22Rv1 (cell line): ENCODE measurements around the gene ERO1B.

Experiments used
- H3K27ac ChIP-seq: fragments of 450-650 bp; 2 replicates; pipeline ENCODE4 v1.5.1; 2017
- ZFX ChIP-seq: fragments of 450-650 bp; IDR thresholded peaks from 2 replicates; pipeline ENCODE4 v1.6.1; 2017; ENCODE audit warnings: antibody characterized with exemption, borderline replicate concordance
- TF ChIP-seq, protein P1 (sequence below): fragments of 450-650 bp; IDR thresholded peaks from 2 replicates; pipeline ENCODE4 v1.5.1; 2017; ENCODE audit warnings: mild to moderate bottlenecking

The ERO1B gene

DNA sequence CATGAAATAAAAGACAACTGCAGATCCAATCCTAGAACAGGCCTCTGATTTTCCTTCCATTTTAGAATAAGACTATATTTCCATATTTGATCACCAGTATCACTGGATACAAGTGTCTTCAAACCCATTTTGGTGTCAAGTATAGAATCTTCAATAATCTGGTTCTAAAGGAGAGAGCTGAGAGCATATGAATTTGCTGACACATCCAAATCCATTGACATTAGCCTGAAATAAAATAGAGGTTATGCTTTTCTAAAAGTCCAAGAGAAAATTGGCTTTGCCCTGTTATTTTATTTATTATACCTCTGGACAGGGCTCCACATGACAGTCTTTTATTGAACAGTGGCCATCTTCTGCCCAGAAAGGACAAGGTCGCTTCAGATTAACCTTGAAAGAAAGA lies 28.6 kb downstream of the ERO1B start:
- TF ChIP-seq ZFX = no peak
- TF ChIP-seq, protein P1, sequence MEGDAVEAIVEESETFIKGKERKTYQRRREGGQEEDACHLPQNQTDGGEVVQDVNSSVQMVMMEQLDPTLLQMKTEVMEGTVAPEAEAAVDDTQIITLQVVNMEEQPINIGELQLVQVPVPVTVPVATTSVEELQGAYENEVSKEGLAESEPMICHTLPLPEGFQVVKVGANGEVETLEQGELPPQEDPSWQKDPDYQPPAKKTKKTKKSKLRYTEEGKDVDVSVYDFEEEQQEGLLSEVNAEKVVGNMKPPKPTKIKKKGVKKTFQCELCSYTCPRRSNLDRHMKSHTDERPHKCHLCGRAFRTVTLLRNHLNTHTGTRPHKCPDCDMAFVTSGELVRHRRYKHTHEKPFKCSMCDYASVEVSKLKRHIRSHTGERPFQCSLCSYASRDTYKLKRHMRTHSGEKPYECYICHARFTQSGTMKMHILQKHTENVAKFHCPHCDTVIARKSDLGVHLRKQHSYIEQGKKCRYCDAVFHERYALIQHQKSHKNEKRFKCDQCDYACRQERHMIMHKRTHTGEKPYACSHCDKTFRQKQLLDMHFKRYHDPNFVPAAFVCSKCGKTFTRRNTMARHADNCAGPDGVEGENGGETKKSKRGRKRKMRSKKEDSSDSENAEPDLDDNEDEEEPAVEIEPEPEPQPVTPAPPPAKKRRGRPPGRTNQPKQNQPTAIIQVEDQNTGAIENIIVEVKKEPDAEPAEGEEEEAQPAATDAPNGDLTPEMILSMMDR = no peak
- no peak overlapping the region for H3K27ac ChIP-seq

DNA sequence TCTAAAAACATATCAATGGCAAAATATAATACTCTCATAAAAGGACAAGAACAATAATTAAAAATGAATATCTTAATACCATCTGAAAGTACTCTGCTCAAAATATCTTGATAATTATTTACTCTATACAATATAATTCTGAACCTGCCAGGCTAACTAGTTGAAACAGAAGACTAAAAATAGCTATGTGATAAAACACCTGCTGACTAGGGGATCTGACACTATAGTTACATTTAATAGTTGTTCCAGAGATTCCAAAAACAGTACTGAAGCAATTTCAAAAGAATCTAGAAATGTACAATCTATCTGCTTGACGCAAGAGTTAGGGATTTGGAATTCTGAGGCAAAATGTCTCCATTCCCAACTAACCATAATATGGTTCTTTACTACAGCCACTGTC lies 30.2 kb downstream of the ERO1B start:
- no peak for TF ChIP-seq ZFX
- TF ChIP-seq, protein P1 = no peak
- no peak overlapping the region for H3K27ac ChIP-seq

DNA sequence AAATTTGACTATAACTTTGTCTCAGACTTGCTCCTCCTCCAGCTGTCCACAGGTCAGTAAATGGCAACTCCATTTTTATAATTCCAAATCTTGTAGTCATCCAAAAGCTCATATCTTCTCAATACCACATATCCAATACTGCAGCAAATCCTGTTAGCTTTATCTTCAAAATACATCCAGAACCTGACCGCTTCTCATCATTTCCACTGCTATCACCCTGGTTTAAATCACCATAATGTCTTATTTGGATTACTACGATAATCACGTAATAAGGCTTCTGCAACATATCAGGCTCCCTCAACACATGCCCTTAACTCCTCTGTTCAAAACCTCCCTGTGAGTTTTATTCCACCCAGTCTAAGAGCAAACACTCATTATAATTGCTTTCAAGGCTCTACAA lies 34.5 kb downstream of the ERO1B start:
- TF ChIP-seq, protein P1 = no peak
- TF ChIP-seq ZFX = no peak
- H3K27ac ChIP-seq = no peak overlapping the region

DNA sequence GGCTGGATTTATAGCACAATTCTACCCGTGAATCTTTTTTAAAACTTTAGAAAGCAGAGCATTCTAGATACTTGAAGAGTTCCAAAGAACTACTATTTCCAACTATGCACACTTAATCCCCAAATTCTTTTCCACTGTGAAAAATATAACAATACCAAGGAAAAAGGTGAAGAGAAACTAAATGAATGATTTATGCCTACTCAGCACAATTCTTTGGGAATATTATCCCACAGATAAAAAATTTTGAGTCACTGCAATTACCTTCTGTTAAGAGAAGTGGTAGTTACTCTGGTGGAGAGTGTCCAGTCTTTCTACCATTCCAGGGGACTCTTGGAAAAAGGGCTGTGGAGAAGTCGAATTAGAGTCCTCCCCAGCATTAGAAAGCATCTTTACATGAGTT lies 39.2 kb downstream of the ERO1B start:
- no peak for TF ChIP-seq ZFX
- TF ChIP-seq, protein P1 = no peak
- no peak overlapping the region for H3K27ac ChIP-seq

DNA sequence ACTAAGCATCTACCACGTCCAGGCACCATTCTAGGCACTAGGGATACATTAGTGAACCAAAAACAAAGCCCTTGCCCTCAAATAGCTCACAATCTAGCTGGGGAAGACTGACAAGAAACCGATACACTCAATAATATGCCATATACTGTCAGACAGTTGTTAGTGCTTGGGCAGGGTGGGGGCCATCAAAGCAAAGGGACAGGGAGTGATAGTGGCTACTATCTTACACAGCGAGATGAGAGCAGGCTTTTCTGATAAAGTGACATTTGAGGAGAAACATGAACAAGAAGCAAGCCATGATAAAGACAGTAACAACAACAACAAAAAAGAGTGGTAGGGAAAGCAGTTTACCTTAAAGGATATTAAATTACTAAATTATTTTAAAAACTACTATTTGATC lies 41.1 kb downstream of the ERO1B start:
- no peak for TF ChIP-seq ZFX
- TF ChIP-seq, protein P1 = no peak
- no peak overlapping the region for H3K27ac ChIP-seq

DNA sequence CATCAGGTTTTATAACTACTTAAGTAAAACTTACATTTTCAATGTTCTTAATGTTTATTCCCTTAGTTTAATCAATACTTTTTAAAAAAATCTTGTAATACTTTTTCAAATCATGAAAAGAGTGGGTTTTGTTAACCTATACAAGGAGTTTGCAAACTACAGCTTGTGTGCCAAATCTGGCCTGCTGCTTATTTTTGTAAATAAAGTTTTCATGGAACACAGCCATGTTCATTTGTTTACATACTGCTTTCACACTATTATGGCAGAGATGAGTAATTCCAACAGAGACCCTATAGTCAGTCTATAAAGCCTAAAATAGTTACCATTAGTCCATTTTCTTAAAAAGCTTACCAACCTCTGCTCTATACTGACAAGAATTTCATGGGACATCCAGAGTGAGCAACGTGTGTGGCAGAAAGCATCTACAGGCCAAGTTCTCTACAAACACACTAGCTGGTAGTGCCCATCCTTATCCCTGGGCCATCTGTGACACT lies 42.6 kb downstream of the ERO1B start:
- H3K27ac ChIP-seq = no peak overlapping the region
- no peak for TF ChIP-seq ZFX
- TF ChIP-seq, protein P1 = no peak

DNA sequence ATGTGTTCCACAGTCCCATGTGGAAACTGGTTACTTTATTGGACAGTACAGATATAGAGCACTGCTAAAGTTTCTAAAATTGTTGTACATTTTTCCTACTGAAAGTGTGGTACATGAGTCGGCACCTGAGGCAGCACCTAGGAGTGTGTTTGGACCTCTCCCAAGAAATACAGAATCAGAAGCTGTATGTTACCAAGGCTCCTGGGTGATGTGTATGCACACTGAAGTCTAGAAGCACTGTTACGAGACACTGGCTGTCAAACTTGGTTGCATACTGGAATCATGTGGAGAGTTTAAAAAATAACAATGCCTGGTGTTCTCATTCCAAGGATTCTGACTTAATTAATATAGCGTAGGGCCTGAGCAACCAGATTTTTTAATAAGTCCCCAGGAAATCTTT lies 46.6 kb downstream of the ERO1B start:
- no peak overlapping the region for H3K27ac ChIP-seq
- no peak for TF ChIP-seq ZFX
- TF ChIP-seq, protein P1 = no peak
